Panc1 (cell line): ENCODE results near the gene HELB. TPM values are rescaled to one million over a fixed set of nuclear protein-coding genes. Genes with fewer than 3 reads are reported as not detected.

Experiments
- ATAC-seq: fragments of 200-7000 bp; cut with Tn5 transposase; 2 replicates; pipeline ENCODE4 v1.9.1; 2020; ENCODE audit warnings: mild to moderate bottlenecking, moderate library complexity
- BruUV-seq: library from RNA; stranded (reverse); fragments of 400-500 nt; replicated peaks from 2 replicates; lab custom pipeline; 2021; lab: Mats Ljungman, UMichigan
- CTCF ChIA-PET: fragments of 300-600 bp; sonication (Branson Sonifier 250); formaldehyde crosslinking; loops from one replicate; lab custom pipeline; 2022; ENCODE audit warnings: antibody characterized with exemption; lab: Charles Lee
- POLR2A ChIA-PET: fragments of 300-600 bp; sonication (Branson Sonifier 250); formaldehyde crosslinking; loops from one replicate; lab custom pipeline; 2022; ENCODE audit warnings: antibody characterized with exemption; lab: Charles Lee
- DNase-seq: peaks from one replicate; pipeline ENCODE4 v3.0.0-alpha.2; 2010; ENCODE audit warnings: low read depth, low spot score
- H3K27ac ChIP-seq: 2 replicates; pipeline ENCODE4 v1.5.1; 2011; ENCODE audit warnings: mild to moderate bottlenecking, low read length, inconsistent platforms
- H3K27me3 ChIP-seq: fragments of 200-500 bp; sonication (Bioruptor generic); 2 replicates; pipeline ENCODE4 v1.6.0; 2014; ENCODE audit warnings: low read length, inconsistent platforms; ENCODE audit not compliant: control insufficient read depth, insufficient read depth
- H3K36me3 ChIP-seq: fragments of 200-500 bp; sonication (Bioruptor generic); 2 replicates; pipeline ENCODE4 v1.5.1; 2014; ENCODE audit warnings: inconsistent platforms, mild to moderate bottlenecking, low read length, moderate library complexity; ENCODE audit not compliant: control insufficient read depth, insufficient read depth
- H3K4me1 ChIP-seq: 2 replicates; pipeline ENCODE4 v1.5.1; 2011; ENCODE audit warnings: inconsistent platforms, mild to moderate bottlenecking, low read length, moderate library complexity; ENCODE audit not compliant: control insufficient read depth, insufficient read depth
- H3K4me3 ChIP-seq, 2 experiments: 2 replicates each; pipeline ENCODE4 v1.5.1; 2011 to 2012; ENCODE audit warnings: low read depth in 2 of 2, low read length in 2 of 2, mild to moderate bottlenecking in 2 of 2, inconsistent platforms in 1 of 2, moderate library complexity in 1 of 2
- H3K9me3 ChIP-seq: fragments of 200-500 bp; sonication (Bioruptor generic); 2 replicates; pipeline ENCODE4 v1.5.1; 2014; ENCODE audit warnings: low read depth, mild to moderate bottlenecking, inconsistent platforms, low read length, moderate library complexity; ENCODE audit not compliant: control insufficient read depth, insufficient read depth
- POLR2AphosphoS5 ChIP-seq: IDR thresholded peaks from 2 replicates; pipeline ENCODE4 v1.6.1; 2012; ENCODE audit warnings: mild to moderate bottlenecking, low read depth, low read length, moderate library complexity
- SIN3A ChIP-seq: IDR thresholded peaks from 2 replicates; pipeline ENCODE4 v1.6.1; 2012; ENCODE audit warnings: low read depth, mild to moderate bottlenecking, low read length, moderate library complexity, borderline replicate concordance; ENCODE audit not compliant: insufficient read depth
- TCF7L2 ChIP-seq: IDR thresholded peaks from 2 replicates; pipeline ENCODE4 v1.6.1; 2011; ENCODE audit warnings: mild to moderate bottlenecking, low read depth, low read length, inconsistent platforms
- in situ Hi-C: cut with HindIII; loops from 2 replicates; pipeline ENCODE4 v1.10.0; 2016; ENCODE audit warnings: low sequenced_read_pairs, low pct_unique_long_range_greater_than_20kb
- intact Hi-C: fragments of 100-400 bp; cut with micrococcal nuclease; formaldehyde crosslinking; loops from one replicate; pipeline ENCODE4 v1.10.0; 2022; ENCODE audit not compliant: unreplicated experiment
- total RNA-seq: library from RNA; stranded (reverse); gene quantifications from one replicate; pipeline ENCODE4 v1.2.1, GENCODE V29; 2021; ENCODE audit not compliant: unreplicated experiment
- TF ChIP-seq, protein P1 (sequence below): fragments of 450-650 bp; IDR thresholded peaks from 2 replicates; pipeline ENCODE4 v1.5.1; 2017; ENCODE audit warnings: mild to moderate bottlenecking
- TF ChIP-seq, protein P2 (sequence below), 2 experiments: IDR thresholded peaks; 2 replicates each; pipeline ENCODE4 v1.6.1; 2011 to 2012; ENCODE audit warnings: low read depth in 2 of 2, control low read depth in 1 of 2, low read length in 1 of 2, mild to moderate bottlenecking in 1 of 2, moderate library complexity in 1 of 2; ENCODE audit not compliant: insufficient read depth in 1 of 2

HELB gene
- total RNA-seq, 1 experiment from 2014 or later: 4.9 TPM

DNA sequence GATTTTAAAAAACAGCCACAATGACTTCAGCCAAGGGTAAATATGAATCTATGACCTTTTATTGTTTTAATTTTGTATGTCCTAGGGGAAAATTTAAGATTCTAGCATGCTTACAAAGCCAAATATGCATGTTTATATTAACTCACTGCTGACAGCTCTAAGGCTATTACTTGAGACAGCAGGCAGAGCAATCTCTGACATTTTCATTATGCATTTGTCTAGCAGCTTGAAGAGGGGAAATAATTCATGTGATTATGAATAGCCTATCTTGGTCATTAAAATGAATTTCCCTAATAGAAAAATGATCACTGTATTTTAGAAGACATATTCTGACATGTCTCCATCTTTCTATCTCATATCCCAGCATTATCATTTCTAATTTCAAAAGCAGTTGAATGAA lies 46.6 kb upstream of the HELB start:
- TF ChIP-seq, protein P1, sequence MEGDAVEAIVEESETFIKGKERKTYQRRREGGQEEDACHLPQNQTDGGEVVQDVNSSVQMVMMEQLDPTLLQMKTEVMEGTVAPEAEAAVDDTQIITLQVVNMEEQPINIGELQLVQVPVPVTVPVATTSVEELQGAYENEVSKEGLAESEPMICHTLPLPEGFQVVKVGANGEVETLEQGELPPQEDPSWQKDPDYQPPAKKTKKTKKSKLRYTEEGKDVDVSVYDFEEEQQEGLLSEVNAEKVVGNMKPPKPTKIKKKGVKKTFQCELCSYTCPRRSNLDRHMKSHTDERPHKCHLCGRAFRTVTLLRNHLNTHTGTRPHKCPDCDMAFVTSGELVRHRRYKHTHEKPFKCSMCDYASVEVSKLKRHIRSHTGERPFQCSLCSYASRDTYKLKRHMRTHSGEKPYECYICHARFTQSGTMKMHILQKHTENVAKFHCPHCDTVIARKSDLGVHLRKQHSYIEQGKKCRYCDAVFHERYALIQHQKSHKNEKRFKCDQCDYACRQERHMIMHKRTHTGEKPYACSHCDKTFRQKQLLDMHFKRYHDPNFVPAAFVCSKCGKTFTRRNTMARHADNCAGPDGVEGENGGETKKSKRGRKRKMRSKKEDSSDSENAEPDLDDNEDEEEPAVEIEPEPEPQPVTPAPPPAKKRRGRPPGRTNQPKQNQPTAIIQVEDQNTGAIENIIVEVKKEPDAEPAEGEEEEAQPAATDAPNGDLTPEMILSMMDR: no peak
- TF ChIP-seq TCF7L2 (no peak), POLR2AphosphoS5 (no peak)
- TF ChIP-seq, protein P2, sequence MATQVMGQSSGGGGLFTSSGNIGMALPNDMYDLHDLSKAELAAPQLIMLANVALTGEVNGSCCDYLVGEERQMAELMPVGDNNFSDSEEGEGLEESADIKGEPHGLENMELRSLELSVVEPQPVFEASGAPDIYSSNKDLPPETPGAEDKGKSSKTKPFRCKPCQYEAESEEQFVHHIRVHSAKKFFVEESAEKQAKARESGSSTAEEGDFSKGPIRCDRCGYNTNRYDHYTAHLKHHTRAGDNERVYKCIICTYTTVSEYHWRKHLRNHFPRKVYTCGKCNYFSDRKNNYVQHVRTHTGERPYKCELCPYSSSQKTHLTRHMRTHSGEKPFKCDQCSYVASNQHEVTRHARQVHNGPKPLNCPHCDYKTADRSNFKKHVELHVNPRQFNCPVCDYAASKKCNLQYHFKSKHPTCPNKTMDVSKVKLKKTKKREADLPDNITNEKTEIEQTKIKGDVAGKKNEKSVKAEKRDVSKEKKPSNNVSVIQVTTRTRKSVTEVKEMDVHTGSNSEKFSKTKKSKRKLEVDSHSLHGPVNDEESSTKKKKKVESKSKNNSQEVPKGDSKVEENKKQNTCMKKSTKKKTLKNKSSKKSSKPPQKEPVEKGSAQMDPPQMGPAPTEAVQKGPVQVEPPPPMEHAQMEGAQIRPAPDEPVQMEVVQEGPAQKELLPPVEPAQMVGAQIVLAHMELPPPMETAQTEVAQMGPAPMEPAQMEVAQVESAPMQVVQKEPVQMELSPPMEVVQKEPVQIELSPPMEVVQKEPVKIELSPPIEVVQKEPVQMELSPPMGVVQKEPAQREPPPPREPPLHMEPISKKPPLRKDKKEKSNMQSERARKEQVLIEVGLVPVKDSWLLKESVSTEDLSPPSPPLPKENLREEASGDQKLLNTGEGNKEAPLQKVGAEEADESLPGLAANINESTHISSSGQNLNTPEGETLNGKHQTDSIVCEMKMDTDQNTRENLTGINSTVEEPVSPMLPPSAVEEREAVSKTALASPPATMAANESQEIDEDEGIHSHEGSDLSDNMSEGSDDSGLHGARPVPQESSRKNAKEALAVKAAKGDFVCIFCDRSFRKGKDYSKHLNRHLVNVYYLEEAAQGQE (IDR thresholded peaks at IDR 0.05; ENCODE audit: insufficient read depth in 1 of 2, low read depth in 2 of 2, low read length in 1 of 2): no peak
- no peaks in the 10 kb centered on the region for H3K36me3 ChIP-seq
- ATAC-seq: no peak
- in situ Hi-C loops: no loop called here
- no peaks in the 10 kb centered on the region for H3K4me1 ChIP-seq
- ChIA-PET CTCF (no interaction called here), POLR2A (no interaction called here)
- H3K4me3 ChIP-seq: no peak overlapping the region
- no TSS peak for BruUV-seq
- no peak for DNase-seq
- H3K27ac ChIP-seq: no peak overlapping the region
- no peaks in the 10 kb centered on the region for H3K9me3 ChIP-seq
- H3K27me3 ChIP-seq: peaks cover 5% of the 10 kb centered on the region; the same call in 1 of the 2 replicates
- intact Hi-C loops: no loop called here

DNA sequence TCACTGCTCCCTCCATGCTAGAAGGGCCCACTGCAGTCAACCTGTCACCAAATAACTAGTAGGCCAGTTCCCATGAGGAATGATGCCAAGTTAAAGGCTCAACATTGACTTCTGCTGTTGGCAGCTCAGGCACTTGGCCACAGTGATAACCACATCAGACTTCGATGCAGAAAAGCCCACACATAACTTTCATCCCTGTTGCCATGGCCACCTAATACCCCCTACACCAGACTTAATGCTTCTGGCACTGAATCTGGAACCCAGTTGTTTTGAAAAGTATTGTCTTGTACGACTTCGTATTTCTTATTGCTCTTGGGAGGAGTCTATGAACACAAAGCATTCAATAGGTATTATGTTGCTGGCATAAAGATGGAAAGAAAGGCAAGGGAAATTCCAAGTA lies 44.3 kb upstream of the HELB start:
- ChIA-PET CTCF (no interaction called here), POLR2A (no interaction called here)
- intact Hi-C loops (no loop called here), in situ Hi-C loops (no loop called here)
- H3K4me3 ChIP-seq: no peak overlapping the region
- H3K9me3 ChIP-seq: no peaks in the 10 kb centered on the region
- TF ChIP-seq TCF7L2: no peak
- TF ChIP-seq SIN3A: no peak
- BruUV-seq: no TSS peak
- no peak for ATAC-seq
- H3K27me3 ChIP-seq: peaks cover 8% of the 10 kb centered on the region
- H3K4me1 ChIP-seq: no peaks in the 10 kb centered on the region
- DNase-seq: no peak
- H3K36me3 ChIP-seq: no peaks in the 10 kb centered on the region
- no peak overlapping the region for H3K27ac ChIP-seq

DNA sequence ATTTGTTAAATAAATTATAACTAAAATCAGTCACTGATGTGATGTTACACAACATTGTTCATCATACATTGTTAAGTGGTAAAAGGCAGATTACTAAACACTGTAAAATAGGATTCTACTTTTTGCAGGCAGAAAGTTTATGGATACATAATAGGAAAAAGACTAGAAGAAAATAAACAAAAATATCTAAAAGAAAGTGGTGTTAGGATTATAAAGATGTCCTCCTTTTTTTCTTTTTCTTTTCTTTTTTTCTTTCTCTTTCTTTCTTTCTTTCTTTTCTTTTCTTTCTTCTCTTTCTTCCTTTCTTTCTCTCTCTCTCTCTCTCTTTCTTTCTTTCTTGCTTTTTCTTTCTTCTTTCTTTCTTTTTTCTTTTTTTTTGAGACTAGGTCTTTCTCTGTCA lies 39.6 kb upstream of the HELB start:
- Histone ChIP-seq H3K27ac (no peak overlapping the region), H3K9me3 (no peaks in the 10 kb centered on the region), H3K27me3 (peaks cover 3% of the 10 kb centered on the region), H3K36me3 (no peaks in the 10 kb centered on the region), H3K4me3 (no peak overlapping the region), H3K4me1 (no peaks in the 10 kb centered on the region)
- ChIA-PET CTCF (no interaction called here), POLR2A (no interaction called here)
- DNase-seq: no peak
- intact Hi-C loops (no loop called here), in situ Hi-C loops (no loop called here)
- no peak for ATAC-seq
- no peak for TF ChIP-seq TCF7L2
- TF ChIP-seq, protein P1: no peak
- no peak for TF ChIP-seq POLR2AphosphoS5
- BruUV-seq: no TSS peak
